HEK293 (cell line): ENCODE measurements around the gene PCDHGC5.

Experiments used
- BCL11B ChIP-seq: fragments of 450-650 bp; formaldehyde crosslinking; IDR thresholded peaks from 2 replicates; pipeline ENCODE4 v1.5.1; 2016; ENCODE audit warnings: low read depth, missing biosample characterization, missing genetic modification characterization
- EGR2 ChIP-seq: fragments of 450-650 bp; formaldehyde crosslinking; IDR thresholded peaks from 2 replicates; pipeline ENCODE4 v1.5.1; 2016; ENCODE audit warnings: low read depth, missing biosample characterization, missing genetic modification characterization
- FEZF1 ChIP-seq: fragments of 450-650 bp; formaldehyde crosslinking; IDR thresholded peaks from 2 replicates; pipeline ENCODE4 v1.5.1; 2016; ENCODE audit warnings: missing biosample characterization, missing genetic modification characterization
- GFI1B ChIP-seq: fragments of 450-650 bp; formaldehyde crosslinking; IDR thresholded peaks from 2 replicates; pipeline ENCODE4 v1.5.1; 2016; ENCODE audit warnings: missing biosample characterization, missing genetic modification characterization
- GLI4 ChIP-seq: fragments of 450-650 bp; formaldehyde crosslinking; IDR thresholded peaks from 2 replicates; pipeline ENCODE4 v1.5.1; 2016; ENCODE audit warnings: missing biosample characterization, missing genetic modification characterization
- HOXA7 ChIP-seq: sonication (generic); formaldehyde crosslinking; IDR thresholded peaks from 2 replicates; pipeline ENCODE4 v1.8.1; 2022; ENCODE audit warnings: missing genetic modification reagents, borderline replicate concordance
- KLF1 ChIP-seq: fragments of 450-650 bp; formaldehyde crosslinking; IDR thresholded peaks from 2 replicates; pipeline ENCODE4 v1.5.1; 2016; ENCODE audit warnings: missing biosample characterization, missing genetic modification characterization
- RBAK ChIP-seq: fragments of 450-650 bp; formaldehyde crosslinking; IDR thresholded peaks from 2 replicates; pipeline ENCODE4 v1.5.1; 2016; ENCODE audit warnings: missing biosample characterization, missing genetic modification characterization
- SP2 ChIP-seq: fragments of 450-650 bp; formaldehyde crosslinking; IDR thresholded peaks from 2 replicates; pipeline ENCODE4 v1.5.1; 2016; ENCODE audit warnings: missing biosample characterization, missing genetic modification characterization
- SP7 ChIP-seq: fragments of 450-650 bp; formaldehyde crosslinking; IDR thresholded peaks from 2 replicates; pipeline ENCODE4 v1.5.1; 2016; ENCODE audit warnings: missing biosample characterization, missing genetic modification characterization
- WT1 ChIP-seq: fragments of 450-650 bp; formaldehyde crosslinking; IDR thresholded peaks from 2 replicates; pipeline ENCODE4 v1.5.1; 2016; ENCODE audit warnings: missing biosample characterization, missing genetic modification characterization
- ZBTB20 ChIP-seq: fragments of 450-650 bp; formaldehyde crosslinking; IDR thresholded peaks from 2 replicates; pipeline ENCODE4 v1.5.1; 2016; ENCODE audit warnings: missing biosample characterization, missing genetic modification characterization
- ZBTB21 ChIP-seq: fragments of 450-650 bp; formaldehyde crosslinking; IDR thresholded peaks from 2 replicates; pipeline ENCODE4 v1.5.1; 2017; ENCODE audit warnings: missing biosample characterization, missing genetic modification characterization
- ZBTB48 ChIP-seq: fragments of 450-650 bp; formaldehyde crosslinking; IDR thresholded peaks from 2 replicates; pipeline ENCODE4 v1.5.1; 2016; ENCODE audit warnings: missing biosample characterization, missing genetic modification characterization
- ZBTB8A ChIP-seq: fragments of 450-650 bp; formaldehyde crosslinking; IDR thresholded peaks from 2 replicates; pipeline ENCODE4 v1.5.1; 2016; ENCODE audit warnings: missing biosample characterization, missing genetic modification characterization
- ZFHX2 ChIP-seq: fragments of 450-650 bp; formaldehyde crosslinking; conservative IDR thresholded peaks from 2 replicates; pipeline ENCODE4 v1.5.1; 2016; ENCODE audit warnings: missing biosample characterization, missing genetic modification characterization
- ZFP69B ChIP-seq: fragments of 450-650 bp; formaldehyde crosslinking; IDR thresholded peaks from 2 replicates; pipeline ENCODE4 v1.5.1; 2016; ENCODE audit warnings: missing biosample characterization, missing genetic modification characterization
- ZIC2 ChIP-seq: fragments of 450-650 bp; formaldehyde crosslinking; IDR thresholded peaks from 2 replicates; pipeline ENCODE4 v1.5.1; 2016; ENCODE audit warnings: missing biosample characterization, missing genetic modification characterization
- ZNF138 ChIP-seq: fragments of 450-650 bp; formaldehyde crosslinking; IDR thresholded peaks from 2 replicates; pipeline ENCODE4 v1.5.1; 2016; ENCODE audit warnings: missing biosample characterization, missing genetic modification characterization, borderline replicate concordance
- ZNF175 ChIP-seq: fragments of 450-650 bp; formaldehyde crosslinking; IDR thresholded peaks from 2 replicates; pipeline ENCODE4 v1.5.1; 2016; ENCODE audit warnings: missing biosample characterization, missing genetic modification characterization
- ZNF202 ChIP-seq: fragments of 450-650 bp; formaldehyde crosslinking; IDR thresholded peaks from 2 replicates; pipeline ENCODE4 v1.5.1; 2016; ENCODE audit warnings: missing biosample characterization, missing genetic modification characterization, borderline replicate concordance
- ZNF211 ChIP-seq: fragments of 450-650 bp; formaldehyde crosslinking; IDR thresholded peaks from 2 replicates; pipeline ENCODE4 v1.5.1; 2016; ENCODE audit warnings: low read depth, missing biosample characterization, missing genetic modification characterization
- ZNF248 ChIP-seq: fragments of 450-650 bp; formaldehyde crosslinking; IDR thresholded peaks from 2 replicates; pipeline ENCODE4 v1.5.1; 2017; ENCODE audit warnings: missing biosample characterization, missing genetic modification characterization
- ZNF266 ChIP-seq: fragments of 450-650 bp; formaldehyde crosslinking; IDR thresholded peaks from 2 replicates; pipeline ENCODE4 v1.5.1; 2016; ENCODE audit warnings: missing biosample characterization, missing genetic modification characterization, low read depth
- ZNF274 ChIP-seq, 2 experiments: fragments of 200-500 bp in 1 of 2; fragments of 450-650 bp in 1 of 2; sonication (Bioruptor generic) in 1 of 2; formaldehyde crosslinking in 1 of 2; IDR thresholded peaks; 2 replicates each; pipeline versions ENCODE4 v1.5.1 to v1.6.1; 2014 to 2016; ENCODE audit warnings: borderline replicate concordance in 1 of 2, inconsistent platforms in 1 of 2, low read length in 1 of 2, missing biosample characterization in 1 of 2, missing genetic modification characterization in 1 of 2
- ZNF324 ChIP-seq: fragments of 450-650 bp; formaldehyde crosslinking; IDR thresholded peaks from 2 replicates; pipeline ENCODE4 v1.5.1; 2016; ENCODE audit warnings: missing biosample characterization, missing genetic modification characterization
- ZNF335 ChIP-seq: fragments of 450-650 bp; formaldehyde crosslinking; conservative IDR thresholded peaks from 2 replicates; pipeline ENCODE4 v1.5.1; 2016; ENCODE audit warnings: missing biosample characterization, missing genetic modification characterization
- ZNF394 ChIP-seq: fragments of 450-650 bp; formaldehyde crosslinking; IDR thresholded peaks from 2 replicates; pipeline ENCODE4 v1.5.1; 2016; ENCODE audit warnings: missing biosample characterization, missing genetic modification characterization, mild to moderate bottlenecking, moderate library complexity, borderline replicate concordance
- ZNF404 ChIP-seq: fragments of 450-650 bp; formaldehyde crosslinking; IDR thresholded peaks from 2 replicates; pipeline ENCODE4 v1.5.1; 2017; ENCODE audit warnings: missing biosample characterization, missing genetic modification characterization
- ZNF501 ChIP-seq: fragments of 450-650 bp; formaldehyde crosslinking; IDR thresholded peaks from 2 replicates; pipeline ENCODE4 v1.5.1; 2016; ENCODE audit warnings: missing biosample characterization, missing genetic modification characterization
- ZNF521 ChIP-seq: fragments of 450-650 bp; formaldehyde crosslinking; IDR thresholded peaks from 2 replicates; pipeline ENCODE4 v1.5.1; 2017; ENCODE audit warnings: missing biosample characterization, mild to moderate bottlenecking, missing genetic modification characterization
- ZNF549 ChIP-seq: fragments of 450-650 bp; IDR thresholded peaks from 2 replicates; pipeline ENCODE4 v1.5.1; 2018; ENCODE audit warnings: missing biosample characterization, missing genetic modification characterization, mild to moderate bottlenecking, inconsistent platforms, moderate library complexity
- ZNF623 ChIP-seq: fragments of 450-650 bp; formaldehyde crosslinking; IDR thresholded peaks from 2 replicates; pipeline ENCODE4 v1.5.1; 2016; ENCODE audit warnings: missing biosample characterization, missing genetic modification characterization
- ZNF707 ChIP-seq: fragments of 450-650 bp; formaldehyde crosslinking; IDR thresholded peaks from 2 replicates; pipeline ENCODE4 v1.5.1; 2016; ENCODE audit warnings: missing biosample characterization, missing genetic modification characterization
- ZNF777 ChIP-seq: fragments of 450-650 bp; formaldehyde crosslinking; IDR thresholded peaks from 2 replicates; pipeline ENCODE4 v1.5.1; 2017; ENCODE audit warnings: missing biosample characterization, missing genetic modification characterization, borderline replicate concordance
- ZSCAN16 ChIP-seq: fragments of 450-650 bp; formaldehyde crosslinking; IDR thresholded peaks from 2 replicates; pipeline ENCODE4 v1.5.1; 2016; ENCODE audit warnings: missing biosample characterization, missing genetic modification characterization
- ZSCAN4 ChIP-seq: fragments of 450-650 bp; formaldehyde crosslinking; IDR thresholded peaks from 2 replicates; pipeline ENCODE4 v1.5.1; 2017; ENCODE audit warnings: missing biosample characterization, missing genetic modification characterization
- TF ChIP-seq, protein P1 (sequence below): fragments of 450-650 bp; formaldehyde crosslinking; IDR thresholded peaks from 2 replicates; pipeline ENCODE4 v1.5.1; 2016; ENCODE audit warnings: missing biosample characterization, missing genetic modification characterization, borderline replicate concordance

The PCDHGC5 gene

GRCh38 chr5:141524604-141525597, 36.0 kb downstream of the PCDHGC5 start (continued):
- no peak for TF ChIP-seq ZNF175 (tag by site-specific recombination)
- no peak for TF ChIP-seq ZNF777
- TF ChIP-seq GLI4 (tag by site-specific recombination): no peak
- no peak for TF ChIP-seq ZNF707 (tag by site-specific recombination)
- no peak for TF ChIP-seq BCL11B
- no peak for TF ChIP-seq ZNF202
- TF ChIP-seq SP2 (tag by site-specific recombination): no peak
- TF ChIP-seq ZBTB8A (tag by site-specific recombination): no peak
- no peak for TF ChIP-seq RBAK (tag by site-specific recombination)
- TF ChIP-seq KLF1 (tag by site-specific recombination): no peak
- TF ChIP-seq ZNF335 (tag by site-specific recombination): no peak
- TF ChIP-seq ZNF521 (tag by site-specific recombination): no peak
- no peak; the same call in 1 of the 2 replicates for TF ChIP-seq ZNF394
- TF ChIP-seq ZFHX2 (tag by site-specific recombination): no peak
- TF ChIP-seq HOXA7 (CRISPR knock-in tag): no peak
- TF ChIP-seq ZSCAN4: no peak
- TF ChIP-seq WT1 (tag by site-specific recombination): no peak
- no peak for TF ChIP-seq ZNF324
- peak; percentile 62; the same call in 1 of the 2 replicates for TF ChIP-seq ZIC2 (tag by site-specific recombination)
- no peak for TF ChIP-seq ZNF211 (tag by site-specific recombination)
- TF ChIP-seq EGR2 (tag by site-specific recombination): no peak
- TF ChIP-seq ZNF623: no peak
- 0 out of 2 replicates have a peak, but pooled peaks have one; percentile 25 for TF ChIP-seq ZFP69B (tag by site-specific recombination)
- 0 out of 2 replicates have a peak, but pooled peaks have one; percentile 35 for TF ChIP-seq SP7 (tag by site-specific recombination)
- TF ChIP-seq ZBTB20 (tag by site-specific recombination): peak; percentile 22; the same call in 1 of the 2 replicates
- no peak for TF ChIP-seq ZNF404 (tag by site-specific recombination)
- TF ChIP-seq, protein P1, sequence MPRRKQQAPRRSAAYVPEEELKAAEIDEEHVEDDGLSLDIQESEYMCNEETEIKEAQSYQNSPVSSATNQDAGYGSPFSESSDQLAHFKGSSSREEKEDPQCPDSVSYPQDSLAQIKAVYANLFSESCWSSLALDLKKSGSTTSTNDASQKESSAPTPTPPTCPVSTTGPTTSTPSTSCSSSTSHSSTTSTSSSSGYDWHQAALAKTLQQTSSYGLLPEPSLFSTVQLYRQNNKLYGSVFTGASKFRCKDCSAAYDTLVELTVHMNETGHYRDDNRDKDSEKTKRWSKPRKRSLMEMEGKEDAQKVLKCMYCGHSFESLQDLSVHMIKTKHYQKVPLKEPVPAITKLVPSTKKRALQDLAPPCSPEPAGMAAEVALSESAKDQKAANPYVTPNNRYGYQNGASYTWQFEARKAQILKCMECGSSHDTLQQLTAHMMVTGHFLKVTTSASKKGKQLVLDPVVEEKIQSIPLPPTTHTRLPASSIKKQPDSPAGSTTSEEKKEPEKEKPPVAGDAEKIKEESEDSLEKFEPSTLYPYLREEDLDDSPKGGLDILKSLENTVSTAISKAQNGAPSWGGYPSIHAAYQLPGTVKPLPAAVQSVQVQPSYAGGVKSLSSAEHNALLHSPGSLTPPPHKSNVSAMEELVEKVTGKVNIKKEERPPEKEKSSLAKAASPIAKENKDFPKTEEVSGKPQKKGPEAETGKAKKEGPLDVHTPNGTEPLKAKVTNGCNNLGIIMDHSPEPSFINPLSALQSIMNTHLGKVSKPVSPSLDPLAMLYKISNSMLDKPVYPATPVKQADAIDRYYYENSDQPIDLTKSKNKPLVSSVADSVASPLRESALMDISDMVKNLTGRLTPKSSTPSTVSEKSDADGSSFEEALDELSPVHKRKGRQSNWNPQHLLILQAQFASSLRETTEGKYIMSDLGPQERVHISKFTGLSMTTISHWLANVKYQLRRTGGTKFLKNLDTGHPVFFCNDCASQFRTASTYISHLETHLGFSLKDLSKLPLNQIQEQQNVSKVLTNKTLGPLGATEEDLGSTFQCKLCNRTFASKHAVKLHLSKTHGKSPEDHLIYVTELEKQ (tag by site-specific recombination): no peak
- TF ChIP-seq ZNF138 (tag by site-specific recombination): no peak
- TF ChIP-seq ZNF549 (tag by site-specific recombination): no peak
- no peak for TF ChIP-seq ZBTB21 (tag by site-specific recombination)
- no peak for TF ChIP-seq FEZF1
- TF ChIP-seq ZSCAN16: no peak
- TF ChIP-seq ZNF266 (tag by site-specific recombination): no peak
- 0 out of 2 replicates have a peak, but pooled peaks have one; percentile 60 for TF ChIP-seq ZNF501 (tag by site-specific recombination)
- no peak for TF ChIP-seq ZNF248 (tag by site-specific recombination)
- no peak for TF ChIP-seq GFI1B (tag by site-specific recombination)
- no peak for TF ChIP-seq ZNF274 (IDR thresholded peaks at IDR 0.05; ENCODE audit: low read length)
- no peak for TF ChIP-seq ZNF274 (tag by site-specific recombination; IDR thresholded peaks at IDR 0.05; ENCODE audit: borderline replicate concordance)
- no peak for TF ChIP-seq ZBTB48
